Neural progenitor cell (in vitro differentiated cells): ENCODE results near the gene FCN3. TPM values are rescaled to one million over a fixed set of nuclear protein-coding genes. Genes with fewer than 3 reads are reported as not detected.
A peak's percentile ranks its signal among the peaks of the same experiment; 100 is the strongest.

Experiments
- DNase-seq: peaks from one replicate; pipeline ENCODE4 v3.0.0-alpha.2; 2016; ENCODE audit warnings: low spot score
- H2AFZ ChIP-seq: fragments of 200-600 bp; sonication (generic); replicated peaks from 2 replicates; pipeline ENCODE4 v1.6.1; 2016; ENCODE audit warnings: antibody characterized with exemption
- H3F3A ChIP-seq: fragments of 200-600 bp; sonication (generic); 2 replicates; pipeline ENCODE4 v1.6.1; 2016; ENCODE audit warnings: antibody characterized with exemption, low read depth
- H3K27ac ChIP-seq: fragments of 200-600 bp; sonication (generic); 2 replicates; pipeline ENCODE4 v1.5.1; 2016; ENCODE audit warnings: mild to moderate bottlenecking
- H3K27me3 ChIP-seq: fragments of 200-600 bp; sonication (generic); 2 replicates; pipeline ENCODE4 v1.6.1; 2016; ENCODE audit warnings: mild to moderate bottlenecking, moderate library complexity
- H3K36me3 ChIP-seq: fragments of 200-600 bp; sonication (generic); 2 replicates; pipeline ENCODE4 v1.5.1; 2016
- H3K4me1 ChIP-seq: fragments of 200-600 bp; sonication (generic); 2 replicates; pipeline ENCODE4 v1.6.1; 2016; ENCODE audit warnings: mixed run types
- H3K4me2 ChIP-seq: fragments of 200-600 bp; sonication (generic); 2 replicates; pipeline ENCODE4 v1.6.1; 2016
- H3K4me3 ChIP-seq: fragments of 200-600 bp; sonication (generic); 2 replicates; pipeline ENCODE4 v1.5.1; 2016
- H3K79me2 ChIP-seq: fragments of 200-600 bp; sonication (generic); 2 replicates; pipeline ENCODE4 v1.6.1; 2016; ENCODE audit warnings: low read depth
- H3K9ac ChIP-seq: fragments of 200-600 bp; sonication (generic); 2 replicates; pipeline ENCODE4 v1.6.1; 2016
- H3K9me3 ChIP-seq: fragments of 200-600 bp; sonication (generic); 2 replicates; pipeline ENCODE4 v1.5.1; 2016; ENCODE audit warnings: low read depth
- H4K20me1 ChIP-seq: fragments of 200-600 bp; sonication (generic); 2 replicates; pipeline ENCODE4 v1.6.1; 2016; ENCODE audit warnings: low read depth
- H3K27ac Mint-ChIP-seq: 3 replicates; pipeline ENCODE4 v1.8.0; 2021; ENCODE audit warnings: mixed read lengths
- H3K27me3 Mint-ChIP-seq: 2 replicates; pipeline ENCODE4 v1.8.0; 2022; ENCODE audit warnings: low read depth, mild to moderate bottlenecking, inconsistent platforms, moderate library complexity, mixed read lengths; ENCODE audit not compliant: insufficient read depth
- H3K36me3 Mint-ChIP-seq: 3 replicates; pipeline ENCODE4 v1.8.0; 2021; ENCODE audit warnings: mixed read lengths
- H3K4me1 Mint-ChIP-seq: 3 replicates; pipeline ENCODE4 v1.8.0; 2021; ENCODE audit warnings: mixed read lengths
- H3K4me3 Mint-ChIP-seq: 3 replicates; pipeline ENCODE4 v1.8.0; 2021; ENCODE audit warnings: mild to moderate bottlenecking, moderate library complexity, mixed read lengths
- H3K9me3 Mint-ChIP-seq: 3 replicates; pipeline ENCODE4 v1.8.0; 2020; ENCODE audit warnings: mixed read lengths
- CTCF ChIP-seq: fragments of 200-600 bp; sonication (generic); IDR thresholded peaks from 2 replicates; pipeline ENCODE4 v1.5.1; 2017; ENCODE audit warnings: antibody characterized with exemption, mild to moderate bottlenecking
- EZH2 ChIP-seq: fragments of 200-600 bp; sonication (generic); IDR thresholded peaks from 2 replicates; pipeline ENCODE4 v1.6.1; 2017; ENCODE audit warnings: antibody characterized with exemption, mild to moderate bottlenecking, moderate library complexity
- EZH2phosphoT487 ChIP-seq: fragments of 200-600 bp; sonication (generic); IDR thresholded peaks from 2 replicates; pipeline ENCODE4 v1.6.1; 2017; ENCODE audit warnings: antibody characterized with exemption
- total RNA-seq: library from RNA; depleted of rRNA; stranded (reverse); fragments of >200 nt; gene quantifications from 2 replicates; pipeline ENCODE4 v1.2.3, GENCODE V29; 2015; ENCODE audit warnings: low replicate concordance

FCN3 gene
- total RNA-seq, 1 donor from 2014 or later = not detected

GRCh38 chr1:27417713-27418112, 43.1 kb upstream of the FCN3 start:
- H3K4me3 ChIP-seq = no peak overlapping the region
- no peak overlapping the region for H3K4me2 ChIP-seq
- no peaks in the 10 kb centered on the region for H4K20me1 ChIP-seq
- no peaks in the 10 kb centered on the region for H3K9me3 Mint-ChIP-seq
- H3K27me3 ChIP-seq = no peaks in the 10 kb centered on the region
- H3K4me3 Mint-ChIP-seq = no peak overlapping the region
- no peak for DNase-seq
- H3K27ac Mint-ChIP-seq = no peak overlapping the region
- H3K27ac ChIP-seq = no peak overlapping the region
- no peaks in the 10 kb centered on the region for H3K9me3 ChIP-seq
- H3K79me2 ChIP-seq = peaks cover 15% of the 10 kb centered on the region
- H3K4me1 ChIP-seq = peaks cover 22% of the 10 kb centered on the region
- peaks cover 3% of the 10 kb centered on the region for H3K27me3 Mint-ChIP-seq
- H3K36me3 ChIP-seq = peaks cover 3% of the 10 kb centered on the region
- peaks cover 12% of the 10 kb centered on the region for H3F3A ChIP-seq
- peaks cover 44% of the 10 kb centered on the region for H3K36me3 Mint-ChIP-seq
- H3K4me1 Mint-ChIP-seq = peaks cover 25% of the 10 kb centered on the region
- no peak overlapping the region for H2AFZ ChIP-seq
- TF ChIP-seq EZH2phosphoT487 (no peak), CTCF (no peak), EZH2 (no peak)
- H3K9ac ChIP-seq = no peak overlapping the region

DNA sequence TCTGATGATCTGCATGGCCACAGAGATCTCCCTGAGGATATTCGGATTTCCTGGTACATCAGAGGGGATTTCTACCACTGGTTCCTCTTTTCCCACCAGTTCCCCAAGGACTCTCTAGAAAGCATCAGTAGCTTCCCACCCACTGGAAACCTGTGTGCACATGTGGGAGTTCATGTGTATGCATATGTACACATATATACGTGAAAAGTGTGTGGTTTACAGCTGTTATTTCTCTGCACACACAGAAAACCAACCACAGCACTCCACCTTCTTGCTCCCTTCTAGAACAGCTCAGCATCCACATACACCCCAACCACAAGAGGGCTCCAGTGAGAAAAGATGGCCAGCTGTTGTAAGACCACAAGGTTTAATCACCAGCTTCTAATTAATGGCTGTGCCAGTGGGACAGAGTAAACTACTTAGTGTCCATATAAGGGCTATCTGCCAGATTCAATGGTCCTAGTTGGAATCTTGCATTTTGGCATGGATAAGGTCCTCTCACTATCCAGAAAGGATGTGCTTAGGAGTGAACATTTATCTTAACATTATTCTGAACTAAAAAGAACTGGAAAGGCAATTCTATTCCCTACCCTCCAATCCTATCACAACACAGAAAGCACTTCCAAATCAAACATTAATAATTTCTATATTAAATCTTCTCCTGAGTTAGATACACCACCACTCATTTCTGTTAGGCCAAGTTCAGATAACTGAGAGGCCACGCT, 41.9 kb upstream of the FCN3 start:
- peaks cover 20% of the 10 kb centered on the region for H3K4me1 Mint-ChIP-seq
- H4K20me1 ChIP-seq = no peaks in the 10 kb centered on the region
- peak; percentile 72 for TF ChIP-seq CTCF
- no peak for TF ChIP-seq EZH2
- no peak overlapping the region for H3K4me2 ChIP-seq
- H3K79me2 ChIP-seq = peaks cover 9% of the 10 kb centered on the region
- H3K27me3 ChIP-seq = no peaks in the 10 kb centered on the region
- no peak overlapping the region for H2AFZ ChIP-seq
- peaks cover 22% of the 10 kb centered on the region for H3K4me1 ChIP-seq
- H3K4me3 ChIP-seq = no peak overlapping the region
- peaks cover 12% of the 10 kb centered on the region for H3F3A ChIP-seq
- H3K9me3 Mint-ChIP-seq = no peaks in the 10 kb centered on the region
- H3K9me3 ChIP-seq = no peaks in the 10 kb centered on the region
- peaks cover 46% of the 10 kb centered on the region for H3K36me3 Mint-ChIP-seq
- peak; percentile 73 for DNase-seq
- no peak overlapping the region for H3K9ac ChIP-seq
- peaks cover 12% of the 10 kb centered on the region for H3K36me3 ChIP-seq
- no peak overlapping the region for H3K4me3 Mint-ChIP-seq
- no peak overlapping the region for H3K27ac ChIP-seq
- peak overlapping the region; percentile 26 for H3K27ac Mint-ChIP-seq
- peaks cover 5% of the 10 kb centered on the region for H3K27me3 Mint-ChIP-seq

DNA sequence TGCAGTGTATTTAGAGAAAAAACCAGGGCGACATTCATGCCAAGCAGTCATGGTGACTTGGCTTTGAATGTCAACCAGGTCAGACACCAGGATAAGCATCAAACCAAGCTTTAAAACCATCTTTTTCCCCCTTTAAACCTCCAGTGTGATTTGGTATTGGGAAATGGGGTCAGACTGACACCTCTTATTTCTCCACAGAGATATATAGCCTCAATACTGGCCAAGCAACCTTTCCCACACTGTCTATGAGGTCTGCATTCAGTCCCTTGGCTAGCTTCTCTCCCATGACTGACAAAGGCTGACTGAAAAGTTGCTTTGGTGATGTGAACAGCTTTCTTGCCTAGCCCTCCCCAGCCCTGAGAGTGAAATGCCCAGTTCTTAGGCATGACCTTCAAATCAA, 39.5 kb upstream of the FCN3 start:
- no peaks in the 10 kb centered on the region for H4K20me1 ChIP-seq
- TF ChIP-seq CTCF (no peak), EZH2 (no peak), EZH2phosphoT487 (no peak)
- H3F3A ChIP-seq = peaks cover 11% of the 10 kb centered on the region
- no peak overlapping the region for H3K27ac ChIP-seq
- Mint-ChIP-seq H3K27ac (no peak overlapping the region), H3K4me3 (no peak overlapping the region), H3K4me1 (peaks cover 23% of the 10 kb centered on the region), H3K9me3 (no peaks in the 10 kb centered on the region), H3K36me3 (peaks cover 63% of the 10 kb centered on the region), H3K27me3 (peaks cover 5% of the 10 kb centered on the region)
- no peak overlapping the region for H3K4me2 ChIP-seq
- peaks cover 27% of the 10 kb centered on the region for H3K4me1 ChIP-seq
- H2AFZ ChIP-seq = no peak overlapping the region
- DNase-seq = no peak
- peaks cover 12% of the 10 kb centered on the region for H3K36me3 ChIP-seq
- H3K4me3 ChIP-seq = no peak overlapping the region
- no peaks in the 10 kb centered on the region for H3K79me2 ChIP-seq
- H3K9ac ChIP-seq = no peak overlapping the region
- H3K27me3 ChIP-seq = no peaks in the 10 kb centered on the region
- H3K9me3 ChIP-seq = no peaks in the 10 kb centered on the region
